DOHH2 (cell line): ENCODE measurements around the gene RASSF4.

Source experiments
- H3F3A ChIP-seq: fragments of 200-600 bp; sonication (generic), shearing (Covaris generic); 2 replicates; pipeline ENCODE4 v1.6.0; 2016; ENCODE audit warnings: antibody characterized with exemption, mild to moderate bottlenecking; ENCODE audit not compliant: control insufficient read depth, insufficient read depth
- H3K27ac ChIP-seq: fragments of 200-600 bp; sonication (generic); 2 replicates; pipeline ENCODE4 v1.5.1; 2014; ENCODE audit warnings: low read depth, mild to moderate bottlenecking, low read length, moderate library complexity
- H3K27me3 ChIP-seq: fragments of 200-600 bp; sonication (generic); 2 replicates; pipeline ENCODE4 v1.6.1; 2014; ENCODE audit warnings: mild to moderate bottlenecking, low read length, mixed read lengths; ENCODE audit not compliant: control insufficient read depth
- H3K36me3 ChIP-seq: fragments of 200-600 bp; sonication (generic); 2 replicates; pipeline ENCODE4 v1.6.1; 2014; ENCODE audit warnings: mild to moderate bottlenecking, low read length, moderate library complexity, mixed read lengths; ENCODE audit not compliant: control insufficient read depth
- H3K4me1 ChIP-seq: fragments of 200-600 bp; sonication (generic); 2 replicates; pipeline ENCODE4 v1.6.1; 2014; ENCODE audit warnings: mild to moderate bottlenecking, low read length, mixed read lengths; ENCODE audit not compliant: control insufficient read depth
- H3K4me2 ChIP-seq: fragments of 200-600 bp; sonication (generic); 2 replicates; pipeline ENCODE4 v1.6.0; 2014; ENCODE audit warnings: mild to moderate bottlenecking, low read length, moderate library complexity
- H3K4me3 ChIP-seq: fragments of 200-600 bp; sonication (generic); 2 replicates; pipeline ENCODE4 v1.5.1; 2014; ENCODE audit warnings: mild to moderate bottlenecking, low read length, mixed read lengths
- H3K79me2 ChIP-seq: fragments of 200-600 bp; sonication (generic); 2 replicates; pipeline ENCODE4 v1.6.1; 2014; ENCODE audit warnings: mild to moderate bottlenecking, low read length, mixed read lengths; ENCODE audit not compliant: control insufficient read depth
- H3K9me2 ChIP-seq: fragments of 200-600 bp; sonication (generic); replicated peaks from 2 replicates; pipeline ENCODE4 v1.6.1; 2014; ENCODE audit warnings: mild to moderate bottlenecking, low read length, mixed read lengths; ENCODE audit not compliant: control insufficient read depth
- H3K9me3 ChIP-seq: fragments of 200-600 bp; sonication (generic); 2 replicates; pipeline ENCODE4 v1.6.1; 2014; ENCODE audit warnings: antibody characterized with exemption, low read length, mixed read lengths; ENCODE audit not compliant: control insufficient read depth, insufficient read depth
- H4K20me1 ChIP-seq: fragments of 200-600 bp; sonication (generic); 2 replicates; pipeline ENCODE4 v1.6.0; 2014; ENCODE audit warnings: low read depth, mild to moderate bottlenecking, antibody characterized with exemption, low read length, moderate library complexity; ENCODE audit not compliant: control insufficient read depth, insufficient read depth
- EZH2phosphoT487 ChIP-seq: fragments of 200-600 bp; sonication (generic); IDR thresholded peaks from 2 replicates; pipeline ENCODE4 v1.6.1; 2017; ENCODE audit warnings: borderline replicate concordance, mild to moderate bottlenecking, antibody characterized with exemption, low read length, moderate library complexity, mixed read lengths
- TF ChIP-seq, protein P1 (sequence below): fragments of 200-600 bp; sonication (generic); IDR thresholded peaks from one replicate; pipeline ENCODE4 v1.5.1; 2014; ENCODE audit warnings: antibody characterized with exemption, mild to moderate bottlenecking, low read depth, low read length; ENCODE audit not compliant: poor library complexity, severe bottlenecking

The RASSF4 gene

DNA sequence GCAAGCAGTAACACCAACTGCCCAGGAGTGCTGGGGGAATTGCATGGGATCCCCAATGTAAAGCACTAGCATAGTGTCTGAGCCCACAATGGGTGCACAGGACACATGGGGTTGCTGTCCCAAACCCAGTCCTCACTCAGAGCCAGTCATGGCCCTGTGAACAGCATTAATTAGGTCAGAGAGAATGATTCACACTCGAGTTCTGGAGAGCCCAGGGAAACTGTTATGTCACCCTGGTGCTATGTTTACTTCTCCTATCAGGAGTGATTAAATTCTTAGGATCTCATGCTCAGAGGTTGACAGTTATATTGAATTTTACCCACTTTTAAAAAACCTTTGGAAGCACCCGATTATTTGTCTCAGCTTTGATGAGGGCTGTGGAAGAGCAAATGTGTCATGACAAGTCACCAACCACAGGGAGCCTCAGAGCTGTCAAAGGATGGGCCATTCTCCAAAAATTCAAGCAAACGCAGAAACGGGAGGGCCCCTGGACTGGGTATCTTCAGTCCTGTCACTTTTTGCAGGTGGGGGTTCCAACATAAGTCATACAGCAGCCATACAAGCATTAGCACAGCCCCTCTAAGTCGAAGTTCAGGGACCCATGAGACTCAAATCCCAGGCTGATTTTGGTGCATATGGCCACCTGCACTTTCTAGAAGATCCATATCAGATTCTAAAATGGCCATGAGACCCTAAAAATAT, 1.3 kb upstream of the RASSF4 start:
- TF ChIP-seq, protein P1, sequence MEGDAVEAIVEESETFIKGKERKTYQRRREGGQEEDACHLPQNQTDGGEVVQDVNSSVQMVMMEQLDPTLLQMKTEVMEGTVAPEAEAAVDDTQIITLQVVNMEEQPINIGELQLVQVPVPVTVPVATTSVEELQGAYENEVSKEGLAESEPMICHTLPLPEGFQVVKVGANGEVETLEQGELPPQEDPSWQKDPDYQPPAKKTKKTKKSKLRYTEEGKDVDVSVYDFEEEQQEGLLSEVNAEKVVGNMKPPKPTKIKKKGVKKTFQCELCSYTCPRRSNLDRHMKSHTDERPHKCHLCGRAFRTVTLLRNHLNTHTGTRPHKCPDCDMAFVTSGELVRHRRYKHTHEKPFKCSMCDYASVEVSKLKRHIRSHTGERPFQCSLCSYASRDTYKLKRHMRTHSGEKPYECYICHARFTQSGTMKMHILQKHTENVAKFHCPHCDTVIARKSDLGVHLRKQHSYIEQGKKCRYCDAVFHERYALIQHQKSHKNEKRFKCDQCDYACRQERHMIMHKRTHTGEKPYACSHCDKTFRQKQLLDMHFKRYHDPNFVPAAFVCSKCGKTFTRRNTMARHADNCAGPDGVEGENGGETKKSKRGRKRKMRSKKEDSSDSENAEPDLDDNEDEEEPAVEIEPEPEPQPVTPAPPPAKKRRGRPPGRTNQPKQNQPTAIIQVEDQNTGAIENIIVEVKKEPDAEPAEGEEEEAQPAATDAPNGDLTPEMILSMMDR = no peak
- no peak for TF ChIP-seq EZH2phosphoT487
- 0 out of 2 replicates have a peak, but pooled peaks cover 5% of the 10 kb centered on the region for H3F3A ChIP-seq
- no peaks in the 10 kb centered on the region for H4K20me1 ChIP-seq
- H3K9me2 ChIP-seq = no peaks in the 10 kb centered on the region
- H3K27ac ChIP-seq = no peak overlapping the region
- no peaks in the 10 kb centered on the region for H3K36me3 ChIP-seq
- peak overlapping the region; percentile 81 for H3K4me2 ChIP-seq
- H3K27me3 ChIP-seq = no peaks in the 10 kb centered on the region
- no peaks in the 10 kb centered on the region for H3K9me3 ChIP-seq
- peaks cover 10% of the 10 kb centered on the region for H3K79me2 ChIP-seq
- H3K4me1 ChIP-seq = peaks cover 41% of the 10 kb centered on the region
- H3K4me3 ChIP-seq = peak overlapping the region; percentile 95

DNA sequence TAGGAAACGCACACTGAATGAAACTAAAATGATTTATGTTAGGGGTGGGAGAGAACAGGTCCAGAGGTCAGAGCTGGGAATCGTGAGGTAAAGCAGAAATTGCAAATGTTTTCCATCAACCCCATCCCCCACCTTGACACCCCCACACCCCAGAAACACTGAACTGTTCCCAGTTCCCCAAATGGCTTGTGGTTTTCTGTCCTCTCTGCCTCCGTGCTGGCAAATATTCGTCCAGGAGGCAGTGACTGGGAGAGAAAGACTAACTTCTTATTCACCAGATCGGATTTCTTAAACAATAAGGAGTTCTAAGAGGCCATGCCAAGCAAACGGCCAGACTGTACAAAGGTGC, 730 bp upstream of the RASSF4 start:
- Histone ChIP-seq H3K36me3 (no peaks in the 10 kb centered on the region), H3K27me3 (no peaks in the 10 kb centered on the region), H3K4me3 (peak overlapping the region; percentile 95), H3F3A (0 out of 2 replicates have a peak, but pooled peaks cover 5% of the 10 kb centered on the region), H4K20me1 (no peaks in the 10 kb centered on the region), H3K9me2 (no peaks in the 10 kb centered on the region), H3K9me3 (no peaks in the 10 kb centered on the region), H3K79me2 (peaks cover 10% of the 10 kb centered on the region), H3K27ac (no peak overlapping the region), H3K4me2 (peak overlapping the region; percentile 81), H3K4me1 (peaks cover 47% of the 10 kb centered on the region)
- TF ChIP-seq, protein P1 = no peak
- TF ChIP-seq EZH2phosphoT487 = no peak

DNA sequence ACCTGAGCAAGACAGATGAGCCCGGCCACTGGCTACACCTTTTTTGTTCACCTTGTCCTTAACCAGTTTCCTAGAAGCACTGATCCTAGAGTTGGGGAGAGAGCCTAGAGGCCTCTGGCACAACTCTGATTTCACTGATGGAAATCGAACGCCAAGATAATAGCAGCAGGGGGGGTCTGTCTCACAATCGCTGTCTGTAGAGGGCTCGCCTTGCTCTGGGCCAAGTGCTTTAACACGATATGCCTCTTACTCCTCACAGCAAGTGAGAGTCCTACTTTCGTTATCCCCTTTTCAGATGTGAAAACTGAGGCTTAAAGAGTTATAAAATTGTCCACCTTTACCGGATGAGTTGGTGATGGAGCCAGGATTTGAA, 472 bp downstream of the RASSF4 start:
- Histone ChIP-seq H3K27ac (no peak overlapping the region), H3K4me2 (peak overlapping the region; percentile 81)

More for the DNA sequence above, 472 bp downstream of the RASSF4 start:
- Histone ChIP-seq H3K27me3 (no peaks in the 10 kb centered on the region), H3K36me3 (no peaks in the 10 kb centered on the region), H3K4me1 (peaks cover 59% of the 10 kb centered on the region), H3K9me3 (no peaks in the 10 kb centered on the region), H3F3A (0 out of 2 replicates have a peak, but pooled peaks cover 5% of the 10 kb centered on the region), H3K9me2 (no peaks in the 10 kb centered on the region), H4K20me1 (no peaks in the 10 kb centered on the region), H3K4me3 (peak overlapping the region; percentile 95), H3K79me2 (peaks cover 10% of the 10 kb centered on the region)
- TF ChIP-seq, protein P1 = no peak
- TF ChIP-seq EZH2phosphoT487 = no peak
